NCI-H2196 (cell line): ENCODE data around the gene ASRGL1.
A peak's percentile ranks its signal among the peaks of the same experiment; 100 is the strongest.

Experiments
- DNase-seq: peaks from one replicate; lab custom pipeline; 2025; ENCODE audit not compliant: unreplicated experiment; lab: John Stamatoyannopoulos, UW

ASRGL1 gene

DNA sequence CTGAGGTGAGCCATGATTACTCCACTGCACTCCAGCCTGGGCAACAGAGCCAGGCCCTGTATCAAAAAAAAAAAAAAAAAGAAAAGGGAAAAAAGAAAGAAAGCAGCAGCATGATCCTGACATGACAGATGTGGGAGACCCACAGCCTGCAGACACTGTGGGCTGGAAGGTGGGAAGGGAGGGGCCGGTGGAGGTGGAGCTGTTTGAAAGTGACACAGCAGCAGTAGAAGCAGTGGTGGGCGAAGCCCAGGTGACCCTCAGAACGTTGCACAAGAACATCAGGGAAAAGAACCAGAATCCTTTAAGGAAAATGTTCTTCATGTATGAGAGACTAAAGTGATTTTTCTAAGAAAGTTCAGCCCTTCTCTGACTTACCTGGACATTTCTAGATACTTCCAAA lies 55.3 kb downstream of the ASRGL1 start:
- no peak for DNase-seq

DNA sequence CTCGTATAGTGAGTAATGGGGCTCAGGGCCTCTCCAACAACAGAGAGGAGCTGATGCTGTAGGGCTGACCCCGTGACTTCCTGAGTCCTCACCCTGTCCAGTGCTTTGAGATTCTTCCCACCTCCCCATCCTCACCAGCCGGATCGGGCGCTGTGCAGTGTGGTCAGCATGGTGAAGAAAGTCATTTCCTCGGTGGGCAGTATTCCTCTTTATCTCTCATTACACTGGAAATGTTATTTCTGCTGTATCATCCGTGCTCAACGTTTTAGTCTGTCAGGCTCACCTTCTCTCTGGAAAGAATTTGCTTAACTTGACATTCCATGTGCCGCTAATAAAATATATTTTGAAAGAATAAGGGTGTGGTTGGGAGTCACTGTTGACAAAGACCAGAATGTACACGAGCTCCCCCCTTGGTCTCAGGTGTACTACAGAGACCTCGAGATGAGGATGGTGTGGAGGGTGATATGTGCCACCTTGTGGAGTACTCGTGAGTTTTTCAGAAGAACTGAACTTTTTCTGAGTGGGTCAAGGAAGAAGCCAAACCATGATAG lies 55.9 kb downstream of the ASRGL1 start:
- DNase-seq = no peak

DNA sequence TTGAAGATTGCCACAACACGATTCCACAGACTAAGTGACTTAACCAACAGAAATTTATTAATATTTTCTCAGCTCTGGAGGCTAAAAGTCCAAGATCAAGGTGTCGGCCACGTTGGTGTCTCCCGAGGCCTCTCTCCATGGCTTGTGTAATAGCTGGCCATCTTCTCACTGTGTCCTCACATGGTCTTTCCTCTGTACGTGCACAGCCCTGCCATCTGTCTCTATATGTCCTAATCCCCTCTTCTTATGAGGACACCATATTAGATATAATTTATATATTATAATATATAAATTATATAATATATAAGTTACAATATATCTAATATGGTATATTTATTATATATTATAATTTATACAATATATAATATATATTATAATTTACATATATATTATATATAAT lies 56.5 kb downstream of the ASRGL1 start:
- DNase-seq = no peak

DNA sequence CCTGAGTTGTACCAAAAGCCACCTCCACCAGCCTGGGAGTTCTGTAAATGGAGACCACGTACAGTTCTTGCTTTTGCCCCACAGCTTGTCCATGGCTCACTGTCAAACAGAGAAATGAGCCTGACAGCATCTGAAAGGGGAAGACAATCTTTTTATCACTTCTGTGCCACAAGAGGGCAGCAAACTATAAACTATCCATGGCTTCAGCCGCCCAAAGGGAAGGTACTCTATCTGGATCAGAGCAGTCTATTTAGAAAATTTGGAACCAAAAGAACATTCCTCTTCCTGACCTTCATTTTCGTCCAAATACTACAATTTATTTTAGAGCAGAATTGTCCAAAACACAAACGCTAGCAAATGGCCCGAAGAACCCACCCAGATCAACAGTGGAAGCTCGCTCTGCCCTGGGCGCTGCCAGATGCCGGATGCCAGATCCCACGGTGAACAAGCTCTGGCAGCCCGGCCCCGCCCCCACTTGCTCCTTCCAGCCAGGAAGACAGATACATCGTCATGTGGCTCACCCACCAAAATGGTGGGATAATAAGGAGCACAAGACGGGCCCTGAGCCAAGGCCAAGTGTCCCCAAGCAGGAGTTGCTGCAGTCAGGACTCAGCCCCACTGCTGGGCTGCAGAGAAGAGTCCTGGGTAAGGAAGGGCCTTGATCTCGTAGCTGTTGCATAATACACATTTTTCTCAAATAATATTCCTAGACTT lies 57.7 kb downstream of the ASRGL1 start:
- DNase-seq = peak; percentile 81

DNA sequence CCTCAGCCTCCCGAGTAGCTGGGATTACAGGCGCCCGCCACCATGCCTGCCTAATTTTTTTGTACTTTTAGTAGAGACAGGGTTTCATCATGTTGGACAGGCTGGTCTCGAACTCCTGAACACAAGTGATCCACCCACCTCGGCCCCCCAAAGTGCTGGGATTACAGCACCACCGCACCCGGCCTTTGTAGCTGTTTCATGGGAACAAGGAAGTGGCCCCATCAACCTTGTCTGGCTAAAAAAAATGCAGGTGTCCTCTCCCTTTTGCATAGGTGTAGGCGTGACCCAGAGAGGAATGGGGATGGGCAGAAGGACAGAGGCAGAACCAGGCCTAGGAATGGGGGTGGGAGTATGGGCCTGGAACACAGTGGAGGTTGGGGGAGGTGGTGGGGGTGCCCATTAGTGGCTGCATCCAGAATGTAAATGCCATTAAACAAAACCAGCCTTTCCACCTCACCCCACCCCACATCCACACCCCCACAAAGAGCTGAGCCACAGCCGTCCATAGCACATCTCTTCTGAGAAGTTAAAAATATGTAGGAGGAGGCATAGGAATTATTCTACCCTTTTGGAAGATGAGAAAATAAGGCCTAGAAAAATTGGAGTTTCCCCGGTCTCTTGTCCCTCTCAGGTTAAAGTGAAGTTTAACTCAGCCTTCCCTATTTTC lies 58.8 kb downstream of the ASRGL1 start:
- no peak for DNase-seq

DNA sequence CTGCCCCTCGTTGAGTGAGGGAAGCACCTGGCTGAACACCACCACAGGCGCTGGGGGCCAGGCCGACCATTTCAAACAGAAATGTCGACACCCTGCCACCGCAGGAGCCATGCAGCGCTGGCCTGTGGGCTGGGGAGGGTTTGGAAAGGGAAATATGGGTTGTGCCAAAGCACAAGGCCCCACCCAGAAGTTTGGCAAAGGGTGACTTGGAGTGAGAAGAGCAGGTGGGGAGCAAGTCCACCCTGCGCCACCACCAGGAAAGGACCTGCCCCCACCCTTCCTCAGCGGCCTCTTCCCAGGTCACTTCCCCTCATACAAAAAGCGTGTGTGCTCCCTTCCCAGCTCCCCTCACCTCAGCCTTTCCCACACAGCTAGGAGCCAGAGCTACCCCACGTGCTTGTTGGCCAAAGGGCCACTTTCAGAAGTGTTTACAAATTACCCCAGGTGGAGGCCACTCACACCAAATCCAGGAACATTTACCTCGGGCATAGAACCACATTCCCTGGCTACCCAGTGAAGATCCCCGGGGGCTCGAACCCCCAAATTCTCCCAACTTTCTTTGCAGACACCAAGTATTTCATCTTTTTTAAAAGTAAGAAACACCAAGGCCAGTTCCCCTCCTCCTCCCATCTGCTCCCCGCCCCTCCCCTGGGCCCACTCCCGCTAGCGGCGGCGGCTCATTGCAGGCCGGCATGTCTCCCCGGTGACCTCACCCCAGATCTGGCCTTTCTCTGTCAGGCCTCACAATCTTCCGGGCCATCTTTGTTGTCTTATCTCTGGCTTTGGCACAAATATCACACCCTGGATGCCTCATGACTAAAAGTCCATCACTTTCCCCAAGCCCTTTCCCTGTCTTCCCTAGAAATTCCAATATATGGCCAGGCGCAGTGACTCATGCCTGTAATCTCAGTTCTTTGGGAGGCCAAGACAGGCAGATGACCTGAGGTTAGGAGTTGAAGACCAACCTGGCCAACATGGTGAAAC lies 61.1 kb downstream of the ASRGL1 start:
- no peak for DNase-seq

DNA sequence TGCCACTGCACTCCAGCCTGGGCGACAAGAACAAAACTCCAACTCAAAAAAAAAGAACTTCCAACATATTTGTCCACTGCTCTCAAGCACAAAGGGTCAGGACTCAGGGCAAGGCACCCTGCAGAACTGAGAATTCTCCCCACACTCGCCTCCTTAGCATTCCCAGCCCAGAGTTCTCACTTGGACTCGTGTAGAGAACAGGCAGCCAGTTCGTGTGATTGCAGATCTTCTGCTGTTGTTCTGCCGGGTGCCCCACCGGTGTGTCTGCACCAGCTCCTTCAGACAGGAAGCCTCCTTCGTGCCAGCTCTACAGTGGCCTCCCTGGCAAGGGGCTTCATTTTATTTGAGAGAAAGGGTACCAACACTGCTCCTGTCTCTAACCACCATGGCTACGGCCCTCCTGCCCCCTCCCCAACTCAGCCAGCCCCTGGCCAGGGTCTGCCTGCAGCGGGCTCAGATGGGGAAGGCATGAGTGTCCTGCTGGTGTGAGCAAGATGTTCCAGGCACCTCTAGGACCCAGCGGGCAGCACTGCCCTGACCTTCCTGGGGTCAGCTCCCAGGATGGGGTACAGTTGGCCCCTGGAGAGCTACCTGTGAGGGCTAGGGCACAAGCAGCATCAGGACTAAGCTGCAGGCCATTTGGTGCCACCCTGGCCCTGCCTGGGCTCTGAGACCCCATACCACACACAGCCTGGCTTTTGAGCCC lies 62.1 kb downstream of the ASRGL1 start:
- no peak for DNase-seq

DNA sequence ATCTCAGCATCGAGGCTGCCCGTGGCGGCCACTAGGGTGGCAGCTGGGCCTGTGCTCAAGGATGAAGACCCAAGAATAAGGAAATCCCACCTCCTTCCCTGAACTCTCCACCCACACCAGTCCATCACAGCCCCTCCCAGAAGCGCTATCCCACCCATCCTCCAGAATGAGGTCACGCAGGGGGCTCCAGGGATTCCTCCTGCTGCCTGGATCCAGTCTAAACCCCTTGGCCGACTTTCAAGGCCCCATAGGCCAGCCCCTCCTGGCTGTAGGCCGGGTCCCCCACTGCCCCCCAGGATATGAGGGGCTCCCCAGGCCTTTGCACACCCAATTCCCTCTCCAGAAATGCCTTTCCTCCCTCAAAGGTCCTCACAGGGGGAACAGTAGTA lies 62.6 kb downstream of the ASRGL1 start:
- no peak for DNase-seq

DNA sequence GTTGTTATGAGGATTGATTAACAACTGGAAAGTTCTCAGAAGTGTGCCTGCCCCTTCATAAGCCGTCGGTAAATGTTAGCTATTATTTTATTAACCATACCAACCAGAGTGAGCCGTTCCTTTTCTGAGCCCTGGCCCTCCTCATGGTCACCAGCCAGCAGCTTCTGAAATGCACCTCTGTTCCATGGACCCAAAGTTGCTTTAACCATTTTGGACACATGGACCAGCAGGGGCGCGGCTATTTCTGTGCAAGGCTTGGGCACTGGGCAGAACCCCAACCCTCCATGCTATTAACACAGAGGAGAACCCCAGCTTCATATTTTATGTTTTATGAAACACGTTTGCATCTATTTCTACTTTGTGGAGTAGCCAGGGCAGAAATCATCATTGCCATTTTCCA lies 63.0 kb downstream of the ASRGL1 start:
- no peak for DNase-seq

DNA sequence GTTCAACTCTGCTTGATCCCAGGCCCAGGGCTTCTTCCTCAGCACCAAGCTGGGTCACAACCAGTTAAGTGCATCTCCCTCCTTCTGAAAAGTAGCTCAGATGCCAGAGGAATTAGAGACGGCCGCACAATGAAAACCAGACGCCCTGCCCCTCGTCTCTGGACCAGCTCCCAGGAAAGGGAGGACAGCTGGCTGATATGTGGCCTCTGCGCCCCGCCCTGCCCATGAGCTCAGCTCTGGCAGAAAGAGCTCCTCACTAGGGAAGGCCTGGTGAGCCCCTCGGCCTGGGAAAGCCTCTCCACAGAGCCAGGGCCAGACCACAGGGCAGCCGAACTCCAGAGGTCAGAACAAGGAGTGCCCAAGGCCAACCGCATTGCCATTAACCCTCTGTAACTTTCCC lies 63.5 kb downstream of the ASRGL1 start:
- no peak for DNase-seq

DNA sequence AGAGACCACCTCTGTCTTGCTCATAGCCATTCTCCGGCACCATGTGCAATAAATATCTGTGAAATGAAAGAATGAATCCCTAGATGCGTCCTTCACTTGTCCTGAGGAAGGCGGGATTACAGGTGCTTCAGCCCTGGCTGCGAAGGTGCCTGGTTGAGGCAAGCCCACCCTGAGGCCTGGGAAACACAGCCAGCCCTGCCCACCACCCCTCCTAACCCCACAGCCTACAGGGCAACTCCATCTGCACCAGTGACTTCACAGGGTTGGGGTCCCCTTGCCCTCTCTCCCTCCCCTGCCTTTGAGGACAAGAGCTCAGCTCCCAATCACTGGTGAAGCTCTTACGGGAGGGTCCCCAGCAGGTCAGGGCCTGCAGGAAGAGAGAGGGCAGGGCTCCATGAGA lies 64.1 kb downstream of the ASRGL1 start:
- DNase-seq = no peak

DNA sequence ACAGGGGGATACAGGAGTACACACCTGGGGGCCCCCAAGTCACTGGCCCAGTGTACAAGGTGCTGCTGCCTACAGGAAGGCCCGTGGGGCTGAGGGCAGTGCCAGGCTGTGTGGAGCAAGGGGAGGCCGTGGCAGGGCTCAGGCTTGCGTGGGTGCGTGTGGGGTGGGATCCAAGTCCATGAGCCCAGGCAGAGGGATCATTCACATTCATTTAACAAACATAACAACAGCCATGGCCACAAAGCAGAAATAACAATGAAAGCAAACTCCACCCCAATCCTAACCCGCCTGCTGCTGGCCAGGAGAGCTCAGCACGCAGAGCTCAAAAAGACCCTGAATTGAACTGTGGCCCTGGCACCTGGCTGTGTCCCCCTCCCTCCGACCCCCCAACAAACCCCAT lies 64.6 kb downstream of the ASRGL1 start:
- DNase-seq = no peak

DNA sequence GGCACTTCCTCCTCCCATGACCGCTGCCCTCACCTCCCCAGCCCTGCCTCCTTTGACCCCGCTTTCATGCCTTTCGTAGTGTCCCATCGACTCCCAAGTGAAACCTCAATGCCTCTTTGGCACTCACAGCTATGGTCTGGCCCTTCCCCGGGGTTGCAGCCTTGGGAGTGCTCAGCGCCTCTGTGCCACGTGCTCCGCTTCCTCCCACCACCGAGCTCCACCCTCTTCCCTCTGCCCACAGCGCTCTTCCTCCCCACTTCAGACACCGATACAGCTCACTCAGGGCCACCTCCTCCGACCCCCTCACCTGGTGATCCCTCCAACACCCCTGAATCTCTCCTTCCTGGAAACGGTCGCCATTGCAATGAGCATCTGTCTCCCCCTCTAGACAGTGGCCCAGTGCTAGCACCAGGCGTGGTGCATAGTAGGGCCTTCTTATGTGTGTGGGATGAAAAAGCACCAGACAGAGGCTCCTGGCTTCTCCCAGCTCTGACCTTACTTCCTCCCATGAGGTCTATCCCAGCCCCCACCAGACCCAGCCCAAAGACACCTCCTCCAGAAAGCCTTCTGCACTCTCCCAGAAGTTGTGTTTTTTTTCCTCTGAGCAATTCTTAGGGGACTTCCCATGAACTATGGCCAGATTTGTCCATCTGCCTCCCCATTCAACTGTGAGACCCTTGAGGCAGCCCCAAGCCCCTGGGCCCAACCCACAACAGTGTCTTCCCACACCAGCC lies 65.1 kb downstream of the ASRGL1 start:
- no peak for DNase-seq

DNA sequence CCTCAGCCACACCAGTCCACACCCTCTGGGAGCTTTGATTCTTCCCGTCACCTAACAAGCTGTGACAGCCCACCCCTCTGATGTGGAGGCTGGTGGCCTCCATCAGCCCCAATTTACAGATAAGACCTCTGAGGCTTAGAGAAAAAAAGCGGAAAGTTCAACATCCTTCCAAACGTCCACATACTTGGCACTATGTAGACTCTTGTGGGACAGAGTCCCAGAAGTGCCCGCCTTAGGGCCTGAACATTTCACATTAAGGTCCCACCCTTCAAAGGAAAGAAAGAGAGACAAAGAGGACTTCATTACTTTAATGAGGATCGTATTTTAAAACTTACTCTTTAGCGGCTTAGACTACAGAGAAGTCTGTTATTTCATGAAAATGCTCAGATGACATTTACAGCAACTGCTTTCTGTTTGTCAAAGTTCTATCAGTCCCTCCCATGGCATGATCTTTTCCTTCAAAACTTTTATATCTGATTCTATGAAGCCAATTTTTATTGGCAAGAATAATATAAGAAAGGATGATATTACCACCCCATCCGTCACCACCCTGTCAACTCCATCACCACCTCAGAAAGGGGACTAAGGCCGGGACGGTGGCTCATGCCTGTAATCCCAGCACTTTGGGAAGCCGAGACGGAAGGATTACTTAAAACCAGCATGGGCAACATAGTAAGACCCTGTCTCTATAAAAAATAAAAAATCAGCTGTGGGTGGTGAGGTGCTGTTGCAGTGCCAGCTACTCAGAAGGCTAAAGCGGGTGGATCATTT lies 65.9 kb downstream of the ASRGL1 start:
- DNase-seq = no peak

DNA sequence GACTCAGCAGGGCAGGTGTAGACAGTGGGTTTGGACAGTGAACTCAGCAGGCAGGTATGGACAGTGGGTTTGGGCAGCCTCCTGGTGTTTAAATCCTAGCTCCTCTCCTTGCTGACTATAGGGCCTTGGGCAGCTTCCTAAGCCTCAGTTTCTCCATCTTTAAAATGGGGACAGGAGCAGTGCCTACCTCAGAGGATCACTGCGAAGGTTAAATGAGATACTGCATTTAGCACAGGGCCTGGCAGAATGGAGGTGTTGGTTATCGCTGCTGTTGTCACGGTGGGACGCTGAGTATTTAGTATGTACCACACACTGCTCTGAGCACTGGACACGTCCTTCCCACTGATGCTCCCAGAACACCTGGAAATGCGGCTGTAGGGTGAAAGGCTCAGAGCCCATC lies 67.2 kb downstream of the ASRGL1 start:
- DNase-seq = no peak

DNA sequence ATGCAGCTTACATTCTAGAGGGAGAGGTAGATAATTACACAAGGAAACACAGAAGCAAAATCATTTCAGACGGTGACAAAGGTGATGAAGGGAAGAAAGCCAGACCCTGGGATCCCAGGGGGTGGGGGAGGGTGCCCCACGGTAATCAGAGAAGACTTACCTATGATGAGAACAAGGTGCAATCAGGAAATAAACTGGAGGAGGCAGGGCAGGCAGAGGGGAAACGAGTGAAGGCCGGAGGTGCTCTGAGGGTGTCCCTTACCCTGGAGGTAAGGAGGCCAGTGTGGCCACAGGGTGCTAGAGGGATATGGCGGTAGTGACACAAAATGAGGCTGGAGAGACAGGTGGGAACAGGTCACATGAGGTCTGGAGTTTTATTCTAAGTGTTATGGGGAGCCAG lies 67.7 kb downstream of the ASRGL1 start:
- no peak for DNase-seq

DNA sequence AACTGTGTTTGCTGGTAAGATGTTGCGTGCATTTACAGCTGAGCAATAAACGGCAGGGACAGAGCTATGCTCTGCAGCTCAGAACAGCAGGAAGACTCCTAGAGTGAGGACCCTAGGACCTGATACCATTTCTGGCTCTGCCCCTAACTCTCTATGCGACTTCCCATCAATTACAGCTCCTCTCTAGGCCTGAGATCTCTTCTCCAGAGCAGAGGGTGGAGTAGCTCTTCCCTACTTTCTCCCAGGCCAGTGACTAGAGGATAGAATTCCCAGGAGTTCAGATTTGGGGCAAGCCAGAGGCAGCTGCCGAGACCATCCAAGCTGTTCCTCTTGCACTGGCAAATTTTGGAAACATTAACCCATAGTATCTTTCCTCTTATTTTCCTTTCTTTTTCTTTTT lies 68.8 kb downstream of the ASRGL1 start:
- no peak for DNase-seq

DNA sequence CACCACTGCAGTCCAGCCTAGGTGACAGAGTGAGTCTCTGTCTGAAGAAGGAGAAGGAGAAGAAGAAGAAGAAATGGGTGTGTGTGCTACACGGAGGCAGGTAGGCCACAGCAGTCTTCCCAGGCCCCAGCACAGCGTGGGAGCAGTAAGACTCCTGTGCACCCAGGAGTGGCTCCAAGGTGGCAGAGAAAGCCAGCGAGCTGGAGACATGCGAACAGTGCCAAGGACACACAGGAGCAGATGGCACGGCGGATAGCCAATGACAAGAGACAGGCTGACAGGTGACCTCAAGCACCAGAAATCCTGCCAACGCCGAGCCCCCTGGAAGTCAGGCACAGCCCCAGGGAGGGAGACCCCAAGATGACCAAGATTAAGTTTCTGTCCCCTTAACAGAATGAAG lies 72.6 kb downstream of the ASRGL1 start:
- DNase-seq = no peak

DNA sequence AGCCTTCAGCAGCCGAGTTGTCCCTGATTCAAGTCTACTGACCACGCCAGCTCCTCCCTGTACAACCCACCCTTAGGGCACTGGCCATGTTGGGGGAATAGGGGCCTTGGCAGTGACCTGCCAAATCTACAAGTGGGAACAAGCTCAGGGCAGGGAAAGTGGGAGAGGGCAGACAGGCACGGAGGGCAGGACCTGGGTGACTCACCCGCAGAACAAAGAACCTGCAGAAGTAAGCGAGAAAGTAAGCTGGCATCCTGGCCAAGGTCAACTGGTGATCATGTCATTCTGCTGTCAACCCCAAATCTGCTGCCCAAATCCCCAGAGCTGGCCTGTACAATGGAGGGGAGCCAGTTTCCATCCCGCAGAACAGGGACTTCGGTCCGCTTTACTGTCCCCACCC lies 73.7 kb downstream of the ASRGL1 start:
- no peak for DNase-seq

DNA sequence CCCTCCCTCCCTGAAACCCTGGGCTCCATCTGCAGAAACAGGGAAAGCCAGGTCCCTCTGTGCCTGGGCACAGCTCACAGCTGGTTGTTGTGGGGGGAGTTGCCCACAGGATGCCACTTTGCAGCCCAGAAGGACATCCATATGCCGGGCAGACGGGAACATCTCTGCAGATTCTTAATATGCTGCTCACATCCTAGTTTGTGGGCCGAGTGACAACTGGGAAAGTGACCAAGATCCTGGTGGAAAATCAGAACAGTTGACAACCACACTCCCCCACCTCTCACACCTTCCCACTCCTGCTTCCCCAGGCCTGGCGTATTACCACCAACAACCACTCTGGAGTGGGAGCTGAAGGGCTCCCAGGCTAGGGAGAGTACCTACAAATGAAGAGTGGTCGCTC lies 74.3 kb downstream of the ASRGL1 start:
- no peak for DNase-seq
